SK-N-MC (cell line): ENCODE data around the gene LCP2.

Source experiments
- EZH2 ChIP-seq: fragments of 200-600 bp; sonication (generic); IDR thresholded peaks from one replicate; pipeline ENCODE4 v1.6.1; 2017; ENCODE audit warnings: antibody characterized with exemption
- POLR2AphosphoS5 ChIP-seq: IDR thresholded peaks from 2 replicates; pipeline ENCODE4 v1.6.1; 2012; ENCODE audit warnings: mild to moderate bottlenecking, low read depth, low read length, borderline replicate concordance

GRCh38 chr5:170336065-170336464 is 38.5 kb upstream of the LCP2 start:
- no peak for TF ChIP-seq POLR2AphosphoS5
- no peak for TF ChIP-seq EZH2
